ENCODE data around the gene PRUNE2.

The PRUNE2 gene

GRCh38 chr9:76626141-76626540 is 279.8 kb downstream of the PRUNE2 start:
- no peak for DNase-seq (ENCODE audit: low read depth)

DNA sequence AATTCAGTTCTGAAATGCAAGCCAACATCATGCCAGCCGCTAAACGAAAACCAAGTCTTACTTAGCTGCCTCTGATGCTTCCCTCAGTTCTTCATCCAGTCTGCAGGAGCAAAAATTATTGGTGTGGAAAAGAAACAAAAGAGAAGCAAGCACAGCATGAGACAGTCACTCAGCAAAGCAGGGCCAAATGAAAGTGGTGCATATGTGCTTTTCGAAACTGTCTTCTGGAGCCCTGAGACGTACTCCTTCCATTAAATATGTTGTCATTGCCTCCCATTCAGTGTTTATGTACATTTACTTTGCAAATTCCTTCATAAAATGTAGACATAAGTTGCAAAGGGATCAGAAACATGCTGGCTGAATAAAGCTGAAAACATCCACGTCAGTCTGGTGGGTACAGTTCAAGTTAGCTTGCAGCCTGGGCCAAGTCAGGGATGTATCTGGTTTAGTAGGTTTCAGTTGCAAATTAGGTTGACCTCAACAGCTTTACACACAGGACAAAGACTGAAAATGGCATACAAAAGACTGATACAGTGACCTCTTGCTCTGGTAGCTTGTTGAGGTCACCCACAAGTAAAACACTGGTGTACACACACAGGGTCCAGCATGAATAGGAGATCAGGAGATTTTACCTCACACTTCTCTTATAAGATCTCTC is 281.4 kb downstream of the PRUNE2 start:
- DNase-seq (ENCODE audit: low read depth) = no peak

DNA sequence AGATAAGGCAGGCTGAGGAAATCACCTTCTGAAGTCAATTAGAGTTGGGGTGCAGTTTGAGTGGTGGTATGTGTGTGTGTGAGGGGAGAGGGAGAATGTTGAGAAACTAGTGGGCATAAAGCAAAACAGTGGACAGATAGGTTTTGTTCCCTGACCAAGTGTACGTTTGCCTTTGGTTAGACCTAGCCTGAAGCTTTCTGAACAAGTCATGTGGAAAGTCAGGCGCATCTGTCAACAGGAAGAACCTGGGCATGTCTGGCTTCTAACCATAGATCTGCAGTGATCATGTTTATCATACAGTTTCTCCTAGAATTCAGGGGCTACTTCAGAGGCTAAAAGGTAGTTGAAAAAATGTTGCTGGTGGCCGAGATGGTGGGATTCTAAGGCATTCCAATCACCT is 284.9 kb downstream of the PRUNE2 start:
- DNase-seq (ENCODE audit: low read depth) = no peak

DNA sequence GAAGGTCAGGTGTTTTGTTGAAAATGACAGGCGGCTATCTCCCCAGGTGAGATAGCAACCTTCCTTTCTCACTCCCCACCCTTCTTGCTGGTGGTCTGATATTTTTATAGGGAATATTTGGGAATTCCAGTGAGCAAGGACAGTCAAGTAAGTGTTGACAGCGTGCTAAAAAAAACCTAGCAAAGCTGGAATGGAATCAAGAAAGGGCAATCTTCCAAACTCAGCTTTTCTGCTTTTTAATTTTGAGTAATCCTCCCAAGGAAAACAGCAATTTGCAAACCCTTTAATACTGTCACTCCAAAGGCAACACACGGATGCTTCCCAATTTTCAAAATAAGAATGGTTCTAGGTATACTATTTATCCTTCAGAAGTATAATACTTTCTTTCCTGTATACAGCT is 285.3 kb downstream of the PRUNE2 start:
- DNase-seq (ENCODE audit: low read depth) = no peak

DNA sequence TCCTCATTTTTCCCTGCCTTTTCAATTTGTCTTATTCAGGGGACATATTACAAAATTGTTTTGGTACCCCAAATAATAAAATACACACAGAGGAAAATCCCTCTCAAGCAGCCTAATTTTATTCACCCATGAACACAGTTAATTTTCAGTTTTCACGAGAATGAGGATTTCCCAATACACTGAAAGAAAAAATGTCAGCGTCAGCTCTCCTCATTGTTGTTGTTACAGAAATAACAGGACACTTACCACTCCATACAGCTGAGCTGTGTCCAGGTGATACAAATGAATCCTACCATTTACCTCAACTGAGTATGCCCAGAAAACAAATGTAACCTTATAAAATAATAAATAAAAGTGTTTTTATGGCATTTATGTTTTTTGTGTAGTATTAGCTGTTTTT is 286.3 kb downstream of the PRUNE2 start:
- no peak for DNase-seq (ENCODE audit: low read depth)

DNA sequence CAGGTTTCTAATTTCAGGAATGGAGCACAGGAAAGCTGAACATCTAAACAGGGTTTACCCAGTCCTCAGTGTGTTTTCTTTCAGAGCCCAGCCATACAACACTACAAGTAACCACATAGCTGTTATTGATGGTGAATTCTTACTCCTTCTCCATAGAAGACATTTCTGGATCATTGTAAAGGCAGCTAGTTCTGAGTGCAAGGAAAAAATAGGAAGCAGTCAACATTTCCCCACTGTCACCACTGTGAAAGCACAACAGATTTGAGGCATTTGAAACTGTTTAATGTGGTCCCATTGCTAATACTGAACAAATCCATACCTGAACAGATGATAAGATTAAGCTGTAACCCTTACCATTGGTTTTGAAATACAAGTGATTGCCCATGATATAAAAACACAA is 286.7 kb downstream of the PRUNE2 start:
- DNase-seq (ENCODE audit: low read depth) = no peak

GRCh38 chr9:76618762-76619161 is 287.2 kb downstream of the PRUNE2 start:
- DNase-seq (ENCODE audit: low read depth) = no peak

DNA sequence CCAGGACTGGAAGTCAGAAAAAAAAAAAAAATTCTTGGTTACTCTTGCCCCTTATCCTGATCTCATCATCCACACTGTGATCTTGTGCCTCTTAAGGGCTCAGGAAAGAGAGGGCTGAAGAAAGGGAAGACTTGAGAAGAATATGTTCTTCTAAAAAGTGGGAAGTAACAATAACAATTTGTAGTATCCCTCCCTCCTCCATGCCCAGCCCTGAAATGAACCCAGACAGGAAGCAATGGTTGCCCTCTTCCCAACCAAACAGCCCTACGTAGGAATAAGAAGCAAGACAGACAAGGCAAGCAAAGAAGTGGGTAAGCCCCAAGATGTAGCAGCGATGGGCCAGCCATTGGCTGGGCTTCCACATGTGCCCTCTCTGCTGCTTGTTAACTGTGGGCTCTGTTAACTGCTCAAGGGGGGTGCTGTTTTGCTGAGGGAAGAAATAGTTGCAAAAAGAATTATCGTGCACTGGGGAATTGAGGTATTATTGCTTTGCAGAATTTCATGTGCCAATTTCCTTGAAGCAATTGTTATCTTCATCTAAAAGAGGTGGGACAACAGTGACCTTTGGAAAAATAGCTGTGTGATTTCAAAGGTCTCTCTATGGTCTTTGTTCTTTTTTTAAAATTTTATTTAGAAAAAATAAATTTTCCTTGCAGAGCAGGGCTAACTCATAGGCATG is 288.3 kb downstream of the PRUNE2 start:
- no peak for DNase-seq (ENCODE audit: low read depth)

DNA sequence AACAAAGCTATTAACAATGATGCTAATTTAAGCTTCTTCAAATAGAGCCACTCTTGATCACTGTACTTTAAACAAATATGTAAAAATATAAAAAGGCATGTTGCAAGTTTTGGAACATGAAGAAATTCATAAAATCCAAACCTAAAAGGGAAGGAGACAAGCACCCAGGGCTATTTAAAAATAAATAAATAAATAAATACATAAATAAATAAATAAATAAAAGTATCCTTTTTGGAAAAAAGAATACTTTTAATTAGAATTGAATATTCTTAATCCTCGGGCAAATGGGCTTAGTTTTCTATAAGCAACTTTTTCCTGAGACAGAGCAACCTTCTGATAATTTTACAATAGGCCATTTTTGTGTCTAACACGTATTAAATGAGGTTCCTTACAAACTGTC is 289.1 kb downstream of the PRUNE2 start:
- DNase-seq (ENCODE audit: low read depth) = no peak

- DNase-seq (ENCODE audit: low read depth) = no peak
These were observed 290.7 kb downstream of the PRUNE2 start for GRCh38 chr9:76615177-76615603.

DNA sequence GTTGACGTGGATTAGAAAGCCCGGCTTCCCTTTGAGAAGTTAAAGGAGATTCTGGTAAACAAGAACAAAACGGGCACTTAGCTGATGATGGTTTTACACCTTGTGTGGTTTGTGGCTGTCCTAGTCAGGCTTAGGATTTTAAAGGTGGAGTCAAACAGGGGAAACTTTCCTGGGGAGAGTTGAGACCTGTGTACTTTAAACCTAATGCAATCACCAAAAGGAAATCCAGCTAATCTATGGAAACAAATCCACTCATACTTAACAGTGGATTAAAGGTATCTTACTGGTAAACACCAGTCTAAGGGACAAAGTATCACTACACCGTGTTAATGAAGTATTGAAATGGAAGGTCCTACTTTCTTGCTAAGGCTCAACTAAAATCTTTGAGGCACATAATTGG is 291.9 kb downstream of the PRUNE2 start:
- no peak for DNase-seq (ENCODE audit: low read depth)

DNA sequence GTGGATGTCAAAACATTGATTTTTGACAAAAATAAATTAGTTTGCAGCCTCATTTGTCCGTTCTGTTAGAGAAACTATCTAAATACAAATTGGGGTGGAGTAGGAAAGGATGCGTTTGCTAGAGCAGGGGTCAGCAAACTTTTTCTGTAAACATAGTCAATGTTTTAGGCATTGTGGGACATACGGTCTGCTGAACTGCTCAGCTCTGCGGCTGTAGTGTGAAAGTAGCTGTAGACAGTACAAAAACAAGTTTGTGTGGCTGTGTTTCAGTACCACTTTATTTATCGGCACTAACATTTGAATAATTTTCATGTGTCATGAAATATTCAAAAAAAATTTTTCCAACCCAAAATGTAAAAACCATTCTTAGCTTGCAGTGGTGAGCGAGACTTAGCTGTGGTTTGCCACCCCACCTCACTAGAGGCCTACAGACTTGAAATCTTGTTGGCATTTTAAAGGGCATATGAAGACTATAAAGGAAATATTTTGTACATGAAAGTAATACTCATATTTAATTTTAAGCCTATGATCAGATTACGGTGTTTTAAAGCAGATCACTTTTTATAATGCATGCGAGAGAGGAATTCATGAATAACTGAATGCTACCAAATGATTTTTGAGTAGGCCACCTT is 292.6 kb downstream of the PRUNE2 start:
- DNase-seq (ENCODE audit: low read depth) = no peak

GRCh38 chr9:76610011-76610352 is 295.9 kb downstream of the PRUNE2 start:
- no peak for DNase-seq (ENCODE audit: low read depth)

DNA sequence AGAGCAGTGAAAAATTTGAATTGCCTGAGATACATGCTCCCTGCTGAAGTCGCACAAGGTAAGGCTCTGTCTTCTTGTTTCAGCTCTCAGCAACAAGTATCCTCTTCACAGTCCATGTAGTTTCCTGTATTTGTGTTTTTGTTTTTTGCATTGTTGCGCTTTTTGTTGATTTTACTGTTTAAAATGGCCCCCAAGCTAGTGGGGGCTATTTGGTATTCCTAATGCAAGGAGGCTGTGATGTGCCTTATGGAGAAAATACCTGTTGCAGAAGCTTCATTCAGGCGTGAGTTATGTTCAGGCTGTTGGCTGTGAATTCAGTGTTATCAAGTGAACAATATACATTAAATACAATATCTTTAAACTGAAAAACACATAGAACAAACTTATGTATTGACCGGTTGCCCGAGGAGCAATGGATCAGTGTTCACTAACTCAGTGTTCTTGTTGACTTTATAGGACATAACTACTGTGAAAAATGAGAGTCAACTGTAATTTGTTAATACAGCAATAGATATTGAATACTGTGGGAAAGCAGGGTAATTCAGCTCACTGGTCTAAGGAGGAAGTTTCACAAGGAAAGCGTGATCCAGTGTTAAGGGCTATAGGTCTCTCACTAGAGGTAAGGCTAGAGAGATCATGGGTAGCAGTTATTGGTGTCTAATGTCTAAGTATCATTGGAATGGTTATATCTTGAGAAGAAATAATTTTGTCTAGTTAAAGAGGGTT is 296.5 kb downstream of the PRUNE2 start:
- no peak for DNase-seq (ENCODE audit: low read depth)

DNA sequence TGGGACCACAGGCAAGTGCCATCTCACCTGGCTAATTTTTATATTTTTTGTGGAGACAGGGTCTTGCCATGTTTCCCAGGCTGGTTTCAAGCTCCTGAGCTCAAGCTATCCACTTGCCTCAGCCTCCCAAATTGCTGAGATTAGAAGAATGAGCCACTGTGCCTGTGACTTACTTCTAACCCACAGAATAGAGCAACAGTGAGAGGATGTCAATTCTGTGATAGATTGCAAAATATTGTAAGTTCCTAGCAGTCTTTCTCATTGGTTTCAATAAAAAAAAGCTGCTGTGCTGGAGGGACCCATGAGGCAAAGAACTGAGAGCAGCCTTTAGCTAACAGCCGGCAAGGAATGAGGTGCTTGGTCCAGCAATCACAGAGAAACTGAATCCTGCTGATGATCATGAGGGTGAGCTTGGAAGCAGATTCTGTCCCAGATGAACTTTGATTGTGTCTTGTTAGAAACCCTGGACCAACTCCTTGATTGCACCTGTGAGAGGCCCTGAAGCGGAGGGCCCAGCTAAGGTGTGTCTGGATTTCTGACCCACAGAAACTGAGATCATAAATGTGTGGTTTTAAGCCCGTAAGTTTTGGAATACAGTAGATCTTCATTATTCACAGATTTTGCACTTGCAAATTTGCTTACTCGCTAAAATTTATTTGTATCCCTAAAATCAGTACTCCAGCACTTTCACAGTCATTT is 297.2 kb downstream of the PRUNE2 start:
- DNase-seq (ENCODE audit: low read depth) = no peak

DNA sequence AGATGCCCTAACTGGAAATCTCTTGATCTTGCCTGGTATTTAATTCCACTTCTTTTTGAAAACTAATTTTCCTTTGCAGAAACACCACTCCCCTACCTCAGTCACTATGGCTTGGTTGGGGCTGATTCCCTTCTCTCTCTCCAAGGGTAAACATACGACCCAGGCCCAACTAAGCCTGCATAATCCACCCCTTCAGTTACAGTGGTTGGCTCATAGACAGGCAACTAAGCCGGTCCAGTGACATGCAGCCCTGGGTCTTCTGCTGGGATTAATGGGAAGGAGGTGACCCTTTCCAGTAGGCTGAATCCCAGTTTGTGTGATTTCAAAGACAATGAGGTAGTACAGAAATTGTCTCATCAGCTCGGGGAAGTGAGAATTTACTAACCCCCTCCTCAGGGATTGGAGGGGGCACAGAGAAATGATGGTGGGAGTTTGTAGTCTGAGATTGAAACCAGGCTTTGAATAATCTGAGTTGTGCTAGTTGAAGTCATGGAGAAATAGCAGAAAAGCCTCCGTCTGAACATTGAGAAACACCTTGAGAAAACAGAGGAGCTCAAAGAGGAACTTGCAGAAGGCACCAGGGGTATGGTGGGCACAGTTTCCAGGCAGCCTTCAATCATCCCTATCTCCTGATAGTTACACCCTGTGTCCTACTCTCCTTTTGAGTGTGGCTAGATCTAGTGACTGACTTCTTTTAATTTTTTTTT is 298.0 kb downstream of the PRUNE2 start:
- DNase-seq (ENCODE audit: low read depth) = no peak

GRCh38 chr9:76605321-76605900 is 300.5 kb downstream of the PRUNE2 start:
- no peak for DNase-seq (ENCODE audit: low read depth)

- no peak for DNase-seq (ENCODE audit: low read depth)
These were observed 301.9 kb downstream of the PRUNE2 start for GRCh38 chr9:76603931-76604570.

DNA sequence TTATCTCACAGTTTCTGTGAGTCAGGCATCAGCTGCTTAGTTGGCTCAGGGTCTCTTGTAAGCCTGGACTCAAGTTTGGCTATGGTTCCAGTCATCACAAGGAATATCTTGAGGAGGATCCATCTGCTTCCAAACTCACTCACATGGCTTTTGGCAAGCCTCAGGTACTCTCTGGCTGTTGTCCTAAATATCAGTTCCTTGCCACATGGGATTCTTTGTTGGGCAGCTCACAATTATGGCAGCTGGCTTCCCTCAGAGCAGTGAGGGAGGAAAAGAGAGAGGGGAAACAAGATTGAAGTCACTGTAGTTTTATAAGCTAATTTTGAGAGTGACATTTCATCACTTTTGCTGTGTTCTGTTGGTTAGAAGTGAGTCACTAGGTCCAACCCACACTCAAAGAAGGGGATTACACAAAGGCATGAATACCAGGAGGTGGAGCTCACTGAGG is 302.4 kb downstream of the PRUNE2 start:
- no peak for DNase-seq (ENCODE audit: low read depth)

DNA sequence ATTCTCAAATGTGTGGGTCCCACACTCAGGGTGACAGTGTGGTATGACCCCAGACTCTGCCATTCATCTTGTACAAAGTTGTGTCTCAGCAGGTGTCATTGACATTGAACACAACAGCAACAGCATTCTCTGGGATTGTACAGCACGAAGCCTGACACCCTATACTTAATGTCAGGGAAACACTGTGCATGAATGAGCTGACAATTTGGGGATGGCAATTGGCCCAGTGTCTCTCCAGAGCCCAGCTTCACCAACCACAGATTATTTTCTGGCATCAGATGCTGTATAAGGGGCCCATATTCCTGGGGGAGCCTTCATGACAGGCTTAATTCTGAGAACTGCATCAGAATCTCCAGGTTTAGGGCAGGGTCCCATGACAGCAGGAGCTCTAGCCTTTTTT is 303.7 kb downstream of the PRUNE2 start:
- no peak for DNase-seq (ENCODE audit: low read depth)
